ENCODE results near the gene ISCU. TPM values are rescaled to one million over a fixed set of nuclear protein-coding genes. Genes with fewer than 3 reads are reported as not detected.

ISCU gene
- total and polyA plus RNA-seq, 4 donors: 129 to 297 (median 203) TPM

DNA sequence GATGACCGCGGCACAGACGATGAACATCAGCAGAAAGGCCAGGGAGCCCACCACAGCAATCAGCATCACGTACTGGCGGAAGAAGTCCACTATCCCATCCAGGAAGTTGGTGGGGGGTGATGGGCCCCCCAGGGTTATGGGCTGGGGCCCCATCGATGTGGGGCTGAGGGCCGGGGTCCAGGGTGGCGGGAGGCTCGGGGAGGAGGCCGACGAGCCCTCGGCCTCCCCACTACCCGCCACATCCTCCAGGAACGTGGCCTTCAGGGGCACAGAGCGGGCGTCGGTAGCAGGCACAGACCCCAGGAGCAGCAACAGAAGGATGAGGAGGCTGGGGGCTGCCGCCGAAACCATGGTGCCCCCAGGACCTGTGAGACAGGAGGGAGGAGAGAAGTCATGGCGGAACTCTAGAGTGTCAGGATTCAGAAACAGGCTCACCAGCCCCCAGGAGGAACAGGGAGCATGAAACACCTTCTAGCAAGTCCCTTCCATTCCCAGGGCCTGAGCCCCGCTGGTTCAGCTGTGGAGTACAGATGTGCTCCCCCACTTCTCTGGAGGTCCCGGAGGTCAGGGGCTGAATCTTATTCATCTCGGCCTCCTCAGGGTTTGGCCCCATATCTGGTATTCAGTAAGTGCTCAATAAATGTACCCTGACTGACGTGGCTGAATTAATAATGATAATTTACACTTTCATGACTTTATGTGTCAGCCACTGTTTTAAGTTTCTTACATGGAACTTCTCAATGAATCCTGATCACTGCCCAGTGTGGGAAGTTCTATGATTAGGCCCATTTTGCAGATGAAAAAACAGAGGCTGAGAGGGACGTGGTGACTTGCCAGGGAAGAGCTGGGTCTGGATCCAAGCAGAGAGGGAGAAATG is 29.9 kb downstream of the ISCU start:
- intact Hi-C loops (cut with DNase I): no loop called here
- H3K4me1 ChIP-seq (ENCODE audit: control insufficient read depth in 1 of 2, insufficient read depth in 2 of 2, low read length in 2 of 2): no peaks in the 10 kb centered on the region
- no peaks in the 10 kb centered on the region for H3K9me3 ChIP-seq (ENCODE audit: control insufficient read depth, low read length)
- H3K36me3 ChIP-seq (ENCODE audit: control insufficient read depth in 1 of 2, insufficient read depth in 2 of 2, low read length in 1 of 2): no peaks in the 10 kb centered on the region
- H3K4me3 ChIP-seq (ENCODE audit: low read length in 2 of 2): no peak overlapping the region
- WGBS, 2 donors: 92 to 95% methylated on average over 25 of the region's 25 CpGs
- ATAC-seq (ENCODE audit: low FRiP score) (no peak), DNase-seq (no peak)
- no peaks in the 10 kb centered on the region for H3K27me3 ChIP-seq (ENCODE audit: control insufficient read depth in 1 of 2, insufficient read depth in 2 of 2, low read length in 1 of 2)
- H3K27ac ChIP-seq (ENCODE audit: low read depth in 1 of 2, low read length in 2 of 2): no peak overlapping the region

DNA sequence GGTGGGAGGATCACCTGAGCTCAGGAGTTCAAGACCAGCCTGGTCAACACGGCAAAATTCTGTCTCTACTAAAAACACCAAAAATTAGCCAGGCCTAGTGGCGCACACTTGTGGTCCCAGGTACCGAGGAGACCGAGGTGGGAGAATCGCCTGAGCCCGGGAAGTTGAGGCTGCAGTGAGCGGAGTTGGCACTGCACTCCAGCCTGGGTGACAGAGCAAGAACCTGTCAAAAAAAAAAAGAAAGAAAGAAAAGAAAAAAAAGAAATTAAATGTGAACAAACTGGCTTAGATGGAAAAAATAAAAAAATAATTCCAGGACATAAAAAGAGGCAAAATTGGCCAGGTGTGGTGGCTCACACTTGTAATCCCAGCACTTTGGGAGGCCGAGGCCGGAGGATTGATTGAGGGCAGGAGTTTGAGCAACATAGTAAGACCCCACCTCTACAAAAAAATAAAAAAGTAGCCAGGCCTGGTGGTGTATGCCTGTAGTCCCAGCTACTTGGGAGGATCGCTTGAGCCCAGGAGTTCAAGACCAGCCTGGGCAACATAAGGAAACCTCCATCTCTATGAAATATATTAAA is 32.0 kb downstream of the ISCU start:
- Histone ChIP-seq H3K36me3 (ENCODE audit: control insufficient read depth in 1 of 2, insufficient read depth in 2 of 2, low read length in 1 of 2) (no peaks in the 10 kb centered on the region), H3K9me3 (ENCODE audit: control insufficient read depth, low read length) (no peaks in the 10 kb centered on the region), H3K27ac (ENCODE audit: low read depth in 1 of 2, low read length in 2 of 2) (no peak overlapping the region), H3K4me1 (ENCODE audit: control insufficient read depth in 1 of 2, insufficient read depth in 2 of 2, low read length in 2 of 2) (no peaks in the 10 kb centered on the region), H3K4me3 (ENCODE audit: low read length in 2 of 2) (no peak overlapping the region), H3K27me3 (ENCODE audit: control insufficient read depth in 1 of 2, insufficient read depth in 2 of 2, low read length in 1 of 2) (no peaks in the 10 kb centered on the region)
- DNase-seq (no peak), ATAC-seq (ENCODE audit: low FRiP score) (no peak)
- intact Hi-C loops (cut with DNase I): no loop called here
- WGBS, 2 donors: 96 to 97% methylated on average over 10 of the region's 10 CpGs

DNA sequence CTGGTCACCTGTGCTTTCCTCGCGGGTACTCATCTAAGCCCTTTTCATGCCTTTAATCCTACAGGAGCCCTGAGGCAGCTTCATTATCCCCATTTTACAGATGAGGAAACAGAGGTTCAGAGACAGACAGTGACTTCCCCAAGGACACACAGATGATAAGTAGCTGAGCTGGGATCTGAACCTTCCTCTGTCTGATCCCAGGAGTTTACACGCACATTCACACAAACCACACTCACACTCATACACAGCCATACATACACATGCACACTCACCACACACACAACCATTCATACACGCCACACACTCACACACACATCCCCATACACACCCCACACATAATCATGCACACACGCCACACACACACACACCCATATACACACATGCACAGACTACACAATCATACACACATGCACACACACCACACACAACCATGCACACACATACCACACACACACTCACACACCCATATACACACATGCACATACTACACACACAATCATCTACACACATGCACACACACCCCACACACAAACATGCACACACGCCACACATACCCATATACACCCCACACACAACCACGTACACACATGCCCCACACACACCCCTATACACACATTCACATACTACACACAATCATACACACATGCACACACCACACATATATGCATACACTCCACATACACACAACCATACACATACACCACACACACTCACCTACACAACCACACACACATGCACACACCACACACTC is 32.7 kb downstream of the ISCU start:
- Histone ChIP-seq H3K27me3 (ENCODE audit: control insufficient read depth in 1 of 2, insufficient read depth in 2 of 2, low read length in 1 of 2) (no peaks in the 10 kb centered on the region), H3K27ac (ENCODE audit: low read depth in 1 of 2, low read length in 2 of 2) (no peak overlapping the region), H3K4me3 (ENCODE audit: low read length in 2 of 2) (no peak overlapping the region), H3K9me3 (ENCODE audit: control insufficient read depth, low read length) (no peaks in the 10 kb centered on the region), H3K4me1 (ENCODE audit: control insufficient read depth in 1 of 2, insufficient read depth in 2 of 2, low read length in 2 of 2) (no peaks in the 10 kb centered on the region), H3K36me3 (ENCODE audit: control insufficient read depth in 1 of 2, insufficient read depth in 2 of 2, low read length in 1 of 2) (no peaks in the 10 kb centered on the region)
- intact Hi-C loops (cut with DNase I): no loop called here
- DNase-seq (no peak), ATAC-seq (ENCODE audit: low FRiP score) (no peak)
- 95 to 97% methylated on average over 7 of the region's 7 CpGs for WGBS, 2 donors

DNA sequence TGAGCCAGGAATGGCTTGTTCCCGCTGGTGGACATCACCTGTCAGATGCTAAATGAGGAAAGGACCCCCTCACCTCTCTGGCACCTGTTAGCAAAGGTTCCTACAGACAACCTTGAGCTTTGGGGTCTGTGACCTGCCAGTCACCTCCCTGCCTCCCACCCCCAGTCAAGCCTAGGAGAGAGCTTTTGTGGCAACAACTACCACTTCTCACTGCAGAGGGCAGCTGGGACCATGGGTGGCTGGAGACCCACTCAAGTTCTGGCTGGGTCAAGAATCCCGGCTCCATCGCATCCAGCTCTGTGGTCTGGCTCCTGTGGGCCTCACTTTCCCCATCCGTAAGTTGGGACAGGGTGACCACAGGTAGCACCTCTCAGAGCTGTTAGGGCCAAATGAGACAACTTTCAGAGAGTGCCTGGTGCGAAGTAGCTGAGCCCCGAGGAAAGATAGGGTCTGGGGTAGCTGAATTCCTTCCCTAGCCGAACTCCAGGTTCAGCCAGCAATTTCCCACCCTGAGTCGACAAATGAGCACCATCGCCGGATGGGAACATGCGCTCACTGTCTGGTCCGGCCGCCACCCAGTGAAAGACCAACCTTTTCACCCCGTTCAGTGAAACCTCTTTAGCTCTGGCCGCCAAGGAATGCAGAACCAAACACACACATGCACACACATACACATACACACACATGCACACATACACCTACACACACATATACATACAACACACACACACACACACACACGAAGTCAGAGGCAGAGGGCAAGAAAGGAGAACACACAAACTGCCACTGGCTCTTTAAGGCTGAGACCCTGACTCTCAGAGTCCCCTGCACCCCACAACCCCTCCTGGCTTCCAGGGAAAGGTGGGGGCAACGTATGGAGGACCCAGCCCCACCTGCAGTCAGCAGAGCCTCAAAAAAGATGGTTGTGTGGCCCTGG is 33.6 kb downstream of the ISCU start:
- H3K9me3 ChIP-seq (ENCODE audit: control insufficient read depth, low read length): no peaks in the 10 kb centered on the region
- intact Hi-C loops (cut with DNase I): no loop called here
- H3K4me1 ChIP-seq (ENCODE audit: control insufficient read depth in 1 of 2, insufficient read depth in 2 of 2, low read length in 2 of 2): no peaks in the 10 kb centered on the region
- no peaks in the 10 kb centered on the region for H3K27me3 ChIP-seq (ENCODE audit: control insufficient read depth in 1 of 2, insufficient read depth in 2 of 2, low read length in 1 of 2)
- H3K27ac ChIP-seq (ENCODE audit: low read depth in 1 of 2, low read length in 2 of 2): no peak overlapping the region
- WGBS, 2 donors: 75 to 78% methylated on average over 17 of the region's 17 CpGs
- no peaks in the 10 kb centered on the region for H3K36me3 ChIP-seq (ENCODE audit: control insufficient read depth in 1 of 2, insufficient read depth in 2 of 2, low read length in 1 of 2)
- ATAC-seq (ENCODE audit: low FRiP score) (no peak), DNase-seq (no peak)
- no peak overlapping the region for H3K4me3 ChIP-seq (ENCODE audit: low read length in 2 of 2)

DNA sequence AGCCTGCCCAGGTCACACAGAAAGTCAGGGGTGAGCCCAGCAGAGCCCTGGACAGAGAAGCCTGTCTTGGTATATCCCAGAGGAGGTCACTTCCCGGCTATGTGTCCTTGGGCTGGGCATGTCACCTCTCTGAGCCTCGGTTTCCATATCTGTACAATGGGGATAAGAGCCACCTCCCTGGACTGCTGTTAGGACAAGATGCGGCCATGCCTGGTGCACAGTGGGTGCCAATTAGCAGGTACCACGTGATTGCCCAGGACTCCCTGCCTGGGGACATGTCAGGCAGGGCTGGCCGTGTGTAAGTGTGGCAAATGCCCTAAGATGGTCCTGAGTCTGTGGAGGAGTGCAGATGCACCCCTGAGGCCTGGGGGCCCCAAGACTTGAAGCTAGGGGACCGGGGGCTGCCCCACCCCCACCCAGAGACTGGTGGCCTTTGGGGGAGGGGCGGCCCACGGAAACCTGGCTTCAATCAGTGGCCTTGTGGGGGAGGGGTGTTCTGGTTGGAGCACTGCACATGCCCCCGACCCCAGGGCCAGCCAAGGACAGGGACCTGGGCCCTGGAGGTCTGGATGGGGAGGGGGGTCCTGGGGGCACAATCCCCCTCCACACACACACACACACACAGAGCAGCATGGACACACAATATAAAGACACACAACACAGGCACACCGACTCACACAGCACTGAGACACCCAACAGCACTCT is 34.6 kb downstream of the ISCU start:
- H3K27ac ChIP-seq (ENCODE audit: low read depth in 1 of 2, low read length in 2 of 2): no peak overlapping the region
- intact Hi-C loops (cut with DNase I): no loop called here
- no peaks in the 10 kb centered on the region for H3K36me3 ChIP-seq (ENCODE audit: control insufficient read depth in 1 of 2, insufficient read depth in 2 of 2, low read length in 1 of 2)
- H3K4me3 ChIP-seq (ENCODE audit: low read length in 2 of 2): no peak overlapping the region
- no peaks in the 10 kb centered on the region for H3K9me3 ChIP-seq (ENCODE audit: control insufficient read depth, low read length)
- WGBS, 2 donors: 48 to 63% methylated on average over 9 to 10 of the region's 10 CpGs
- DNase-seq: no peak
- H3K27me3 ChIP-seq (ENCODE audit: control insufficient read depth in 1 of 2, insufficient read depth in 2 of 2, low read length in 1 of 2): no peaks in the 10 kb centered on the region
- ATAC-seq (ENCODE audit: low FRiP score): no peak
- no peaks in the 10 kb centered on the region for H3K4me1 ChIP-seq (ENCODE audit: control insufficient read depth in 1 of 2, insufficient read depth in 2 of 2, low read length in 2 of 2)

DNA sequence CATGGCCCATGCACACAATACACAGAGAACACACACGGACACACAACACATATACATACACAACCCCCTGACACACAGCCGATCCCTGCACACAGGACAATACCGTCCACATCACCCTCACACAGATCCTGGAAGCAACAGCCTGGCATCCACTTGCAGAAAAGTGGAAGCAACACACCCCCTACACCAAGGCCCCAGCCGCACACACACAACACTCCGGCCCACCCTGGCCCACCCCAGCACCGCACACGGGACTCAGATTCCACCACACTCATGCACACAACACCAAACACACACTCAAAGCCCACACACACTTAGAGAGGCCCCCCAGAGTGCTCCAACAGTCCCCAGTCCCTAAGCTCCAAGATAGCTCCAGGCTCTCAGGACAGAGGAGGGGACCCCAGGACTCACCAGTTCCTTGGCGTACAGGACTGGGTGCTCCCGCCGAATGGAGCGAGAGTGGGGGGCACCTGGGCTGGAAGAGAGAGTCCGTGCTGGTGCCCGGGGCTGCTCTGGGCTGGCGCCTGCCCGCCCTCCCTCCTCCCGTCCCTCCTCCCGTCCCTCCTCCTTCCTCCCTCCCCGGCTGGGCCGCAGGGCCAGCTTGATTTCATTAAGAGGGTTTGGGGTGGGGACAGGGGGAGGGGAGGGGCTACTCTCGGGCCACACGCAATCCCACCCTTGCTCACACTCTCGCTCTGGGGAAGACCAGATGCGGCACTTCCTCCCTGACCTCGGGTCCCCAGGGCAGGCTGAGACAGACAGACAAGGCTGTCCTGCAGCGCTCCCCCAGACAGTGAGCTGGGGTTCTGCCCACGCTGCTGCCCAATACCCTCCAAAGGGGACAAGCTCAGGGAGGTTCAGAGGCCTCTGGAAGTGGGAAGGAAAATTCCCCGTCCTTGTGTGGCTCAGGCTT is 35.4 kb downstream of the ISCU start, which contains the start of gene TMEM119:
TMEM119 (minus strand) TSS at position 526 of the 913 bp plus-strand sequence. CDS start 5,701 bp downstream, outside the sequence.
- ATAC-seq (ENCODE audit: low FRiP score): peak; percentile 56

DNA sequence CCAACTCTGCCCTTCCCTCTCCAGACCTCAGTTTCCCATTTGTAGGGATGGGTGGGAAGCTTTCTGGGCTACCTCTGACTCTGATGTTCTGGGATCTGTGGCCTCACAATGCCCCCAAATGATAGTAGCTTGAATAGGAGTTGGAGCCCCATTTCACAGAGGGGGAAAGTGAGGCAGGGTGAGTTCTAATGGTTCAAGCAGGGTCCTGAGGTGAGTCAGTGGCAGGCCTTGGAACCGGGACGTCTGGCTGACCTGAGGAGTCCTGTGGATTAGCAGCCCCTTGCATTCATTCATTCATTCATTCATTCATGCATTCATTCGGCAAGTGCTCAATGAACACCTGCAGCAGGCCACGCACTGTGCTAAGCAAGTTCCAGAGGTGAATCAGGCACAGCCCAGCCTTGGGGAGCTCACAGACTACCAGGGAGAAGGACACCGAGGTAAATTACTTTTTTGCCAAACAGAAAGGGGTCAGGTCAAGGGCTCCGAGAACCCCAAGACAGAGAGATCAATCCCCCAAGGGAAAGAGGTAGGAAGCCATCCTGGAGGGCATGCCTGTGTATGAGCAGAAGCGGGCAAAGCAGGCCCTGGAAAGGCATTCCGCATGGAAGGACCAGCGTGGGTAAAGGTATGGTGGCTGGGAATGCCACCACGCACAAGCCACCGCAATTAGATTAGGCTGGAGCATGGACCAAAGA is 36.3 kb downstream of the ISCU start:
- H3K4me3 ChIP-seq (ENCODE audit: low read length in 2 of 2): no peak overlapping the region
- H3K27me3 ChIP-seq (ENCODE audit: control insufficient read depth in 1 of 2, insufficient read depth in 2 of 2, low read length in 1 of 2): no peaks in the 10 kb centered on the region
- H3K4me1 ChIP-seq (ENCODE audit: control insufficient read depth in 1 of 2, insufficient read depth in 2 of 2, low read length in 2 of 2): no peaks in the 10 kb centered on the region
- no peaks in the 10 kb centered on the region for H3K36me3 ChIP-seq (ENCODE audit: control insufficient read depth in 1 of 2, insufficient read depth in 2 of 2, low read length in 1 of 2)
- no peaks in the 10 kb centered on the region for H3K9me3 ChIP-seq (ENCODE audit: control insufficient read depth, low read length)
- ATAC-seq (ENCODE audit: low FRiP score) (no peak), DNase-seq (no peak)
- intact Hi-C loops (cut with DNase I): no loop called here
- WGBS, 2 donors: 90% methylated on average over 11 of the region's 11 CpGs
- H3K27ac ChIP-seq (ENCODE audit: low read depth in 1 of 2, low read length in 2 of 2): no peak overlapping the region

More for the DNA sequence above, 35.4 kb downstream of the ISCU start, which contains the start of gene TMEM119:
- Histone ChIP-seq H3K27me3 (ENCODE audit: control insufficient read depth in 1 of 2, insufficient read depth in 2 of 2, low read length in 1 of 2) (no peaks in the 10 kb centered on the region), H3K4me3 (ENCODE audit: low read length in 2 of 2) (no peak within 1 kb of the TSS), H3K27ac (ENCODE audit: low read depth in 1 of 2, low read length in 2 of 2) (no peak within 1 kb of the TSS), H3K36me3 (ENCODE audit: control insufficient read depth in 1 of 2, insufficient read depth in 2 of 2, low read length in 1 of 2) (no peaks in the 10 kb centered on the region), H3K4me1 (ENCODE audit: control insufficient read depth in 1 of 2, insufficient read depth in 2 of 2, low read length in 2 of 2) (no peaks in the 10 kb centered on the region), H3K9me3 (ENCODE audit: control insufficient read depth, low read length) (no peaks in the 10 kb centered on the region)
- intact Hi-C loops (cut with DNase I): no loop called here
- WGBS, 2 donors: 33 to 38% methylated on average over 25 to 27 of the region's 27 CpGs
- DNase-seq: no peak
